ENCODE data around the gene GNAZ. TPM values are rescaled to one million over a fixed set of nuclear protein-coding genes. Genes with fewer than 3 reads are reported as not detected.

GNAZ gene
- total RNA-seq, 1 experiment from 2014 or later: 0.82 TPM

GRCh38 chr22:23106344-23106743 is 36.0 kb downstream of the GNAZ start:
- no peak for TF ChIP-seq CTCF (IDR thresholded peaks at IDR 0.05; ENCODE audit: unreplicated experiment)
- CTCF ChIA-PET: no interaction called here
- DNase-seq (ENCODE audit: unreplicated experiment): no peak
- no peaks in the 10 kb centered on the region for H3K9me3 Mint-ChIP-seq (ENCODE audit: unreplicated experiment)
- H3K36me3 Mint-ChIP-seq (ENCODE audit: insufficient read depth, unreplicated experiment): no peaks in the 10 kb centered on the region
- intact Hi-C loops (cut with micrococcal nuclease): no loop called here
- POLR2A ChIA-PET: interaction anchor here (0.6 to 0.7 kb wide), 2 partner anchors 1072 to 1344 kb away, joined by 3 read pairs; no protein-coding TSS in a partner anchor
- no peak overlapping the region for H3K4me3 Mint-ChIP-seq (ENCODE audit: unreplicated experiment)
- no peak overlapping the region for H3K27ac Mint-ChIP-seq (ENCODE audit: low read depth, unreplicated experiment)
- H3K4me1 Mint-ChIP-seq (ENCODE audit: insufficient read depth, unreplicated experiment): no peaks in the 10 kb centered on the region
- BruUV-seq (replicated peaks): no TSS peak
- H3K27me3 Mint-ChIP-seq (ENCODE audit: insufficient read depth, unreplicated experiment): no peaks in the 10 kb centered on the region

GRCh38 chr22:23106906-23107367 is 36.6 kb downstream of the GNAZ start:
- TF ChIP-seq CTCF (IDR thresholded peaks at IDR 0.05; ENCODE audit: unreplicated experiment): no peak
- BruUV-seq (replicated peaks): no TSS peak
- intact Hi-C loops (cut with micrococcal nuclease): no loop called here
- Mint-ChIP-seq H3K27ac (ENCODE audit: low read depth, unreplicated experiment) (no peak overlapping the region), H3K27me3 (ENCODE audit: insufficient read depth, unreplicated experiment) (no peaks in the 10 kb centered on the region), H3K4me1 (ENCODE audit: insufficient read depth, unreplicated experiment) (no peaks in the 10 kb centered on the region), H3K4me3 (ENCODE audit: unreplicated experiment) (no peak overlapping the region), H3K9me3 (ENCODE audit: unreplicated experiment) (no peaks in the 10 kb centered on the region), H3K36me3 (ENCODE audit: insufficient read depth, unreplicated experiment) (no peaks in the 10 kb centered on the region)
- ChIA-PET POLR2A (interaction anchor here (0.6 to 0.7 kb wide), 2 partner anchors 1072 to 1343 kb away, joined by 3 read pairs; no protein-coding TSS in a partner anchor), CTCF (interaction anchor here (0.7 kb wide), 1 partner anchor 147 kb away, joined by 4 read pairs; no protein-coding TSS in a partner anchor)
- DNase-seq (ENCODE audit: unreplicated experiment): no peak

- H3K27me3 Mint-ChIP-seq (ENCODE audit: insufficient read depth, unreplicated experiment): no peaks in the 10 kb centered on the region
- no peak for DNase-seq (ENCODE audit: unreplicated experiment)
- no peak overlapping the region for H3K27ac Mint-ChIP-seq (ENCODE audit: low read depth, unreplicated experiment)
- no TSS peak for BruUV-seq (replicated peaks)
- TF ChIP-seq CTCF (IDR thresholded peaks at IDR 0.05; ENCODE audit: unreplicated experiment): no peak
- H3K36me3 Mint-ChIP-seq (ENCODE audit: insufficient read depth, unreplicated experiment): no peaks in the 10 kb centered on the region
- no peaks in the 10 kb centered on the region for H3K9me3 Mint-ChIP-seq (ENCODE audit: unreplicated experiment)
- no peaks in the 10 kb centered on the region for H3K4me1 Mint-ChIP-seq (ENCODE audit: insufficient read depth, unreplicated experiment)
- H3K4me3 Mint-ChIP-seq (ENCODE audit: unreplicated experiment): no peak overlapping the region
- ChIA-PET POLR2A (interaction anchor here (0.7 to 0.9 kb wide), 2 partner anchors 14 to 386 kb away, joined by 3 read pairs; no protein-coding TSS in a partner anchor), CTCF (interaction anchor here (0.7 to 1.3 kb wide), 2 partner anchors 20 to 147 kb away, joined by 3 to 4 read pairs; no protein-coding TSS in a partner anchor)
- intact Hi-C loops (cut with micrococcal nuclease): no loop called here
These were observed 37.3 kb downstream of the GNAZ start for GRCh38 chr22:23107487-23108248.

- intact Hi-C loops (cut with micrococcal nuclease): no loop called here
- CTCF ChIA-PET: interaction anchor here (1.1 to 1.3 kb wide), 2 partner anchors 19 to 151 kb away, joined by 3 to 5 read pairs; no protein-coding TSS in a partner anchor
- POLR2A ChIA-PET: interaction anchor here (0.9 kb wide), 1 partner anchor 13 kb away, joined by 3 read pairs; no protein-coding TSS in a partner anchor
These were observed 38.1 kb downstream of the GNAZ start for GRCh38 chr22:23108249-23109078.

More at GRCh38 chr22:23108249-23109078, 38.1 kb downstream of the GNAZ start:
- DNase-seq (ENCODE audit: unreplicated experiment): no peak
- Mint-ChIP-seq H3K36me3 (ENCODE audit: insufficient read depth, unreplicated experiment) (no peaks in the 10 kb centered on the region), H3K4me3 (ENCODE audit: unreplicated experiment) (no peak overlapping the region), H3K9me3 (ENCODE audit: unreplicated experiment) (no peaks in the 10 kb centered on the region), H3K27ac (ENCODE audit: low read depth, unreplicated experiment) (no peak overlapping the region), H3K27me3 (ENCODE audit: insufficient read depth, unreplicated experiment) (no peaks in the 10 kb centered on the region), H3K4me1 (ENCODE audit: insufficient read depth, unreplicated experiment) (no peaks in the 10 kb centered on the region)
- TF ChIP-seq CTCF (IDR thresholded peaks at IDR 0.05; ENCODE audit: unreplicated experiment): no peak
- BruUV-seq (replicated peaks): no TSS peak
